ENCODE results near the gene MYH1. TPM values are rescaled to one million over a fixed set of nuclear protein-coding genes. Genes with fewer than 3 reads are reported as not detected.
"Not testable (repeated sequence)": the region's sequence is repeated elsewhere in the genome, so short reads cannot be mapped to it uniquely, and the experiment has no call there.

Gene MYH1
- not detected for total RNA-seq

GRCh38 chr17:10518271-10519037 is at the start of gene MYH1:
Gene MYH1 (minus strand): TSS chr17:10518542. CDS start chr17:10516642, 1,900 bp downstream.
- Mint-ChIP-seq H3K27ac (no peak within 1 kb of the TSS), H3K36me3 (no peaks in the 10 kb centered on the region), H3K9me3 (peaks cover 3 to 5% of the 10 kb centered on the region in 2 donors)
- DNase-seq (ENCODE audit: low spot score in 2 of 2) (no peak), ATAC-seq (no peak)

GRCh38 chr17:10563991-10564660 is 45.8 kb upstream of the MYH1 start:
- H3K36me3 Mint-ChIP-seq, result no peaks in the 10 kb centered on the region
- H3K9me3 Mint-ChIP-seq, result no peaks in the 10 kb centered on the region
- no peak overlapping the region for H3K27ac Mint-ChIP-seq
- ATAC-seq, result no peak
- no peak for DNase-seq (ENCODE audit: low spot score in 2 of 2)

- Mint-ChIP-seq H3K36me3 (no peaks in the 10 kb centered on the region), H3K9me3 (no peaks in the 10 kb centered on the region), H3K27ac (no peak overlapping the region)
- no peak for DNase-seq (ENCODE audit: low spot score in 2 of 2)
- ATAC-seq, result no peak
These were observed 39.7 kb upstream of the MYH1 start for GRCh38 chr17:10558049-10558448.

GRCh38 chr17:10557422-10557821 is 39.1 kb upstream of the MYH1 start:
- Mint-ChIP-seq H3K27ac (no peak overlapping the region), H3K36me3 (no peaks in the 10 kb centered on the region), H3K9me3 (no peaks in the 10 kb centered on the region)
- ATAC-seq, result no peak
- DNase-seq (ENCODE audit: low spot score in 2 of 2), result no peak

GRCh38 chr17:10556301-10557005 is 38.1 kb upstream of the MYH1 start:
- ATAC-seq (no peak), DNase-seq (ENCODE audit: low spot score in 2 of 2) (no peak)
- H3K27ac Mint-ChIP-seq, result no peak overlapping the region
- no peaks in the 10 kb centered on the region for H3K36me3 Mint-ChIP-seq
- H3K9me3 Mint-ChIP-seq, result no peaks in the 10 kb centered on the region

- no peak overlapping the region for H3K27ac Mint-ChIP-seq
These were observed 31.7 kb upstream of the MYH1 start for GRCh38 chr17:10550014-10550413.

GRCh38 chr17:10549096-10549842 is 30.9 kb upstream of the MYH1 start, which contains the start of gene MYH2:
Gene MYH2 (minus strand): TSS chr17:10549658. CDS start chr17:10547920, 1,738 bp downstream.
- no peaks in the 10 kb centered on the region for H3K9me3 Mint-ChIP-seq

More at GRCh38 chr17:10550014-10550413, 31.7 kb upstream of the MYH1 start:
- Mint-ChIP-seq H3K36me3 (no peaks in the 10 kb centered on the region), H3K9me3 (no peaks in the 10 kb centered on the region)
- DNase-seq (ENCODE audit: low spot score in 2 of 2) (no peak), ATAC-seq (no peak)

GRCh38 chr17:10547351-10547750 is 29.0 kb upstream of the MYH1 start:
- Mint-ChIP-seq H3K36me3 (no peaks in the 10 kb centered on the region), H3K9me3 (no peaks in the 10 kb centered on the region), H3K27ac (no peak overlapping the region)
- DNase-seq (ENCODE audit: low spot score in 2 of 2), result no peak
- no peak for ATAC-seq

More at GRCh38 chr17:10549096-10549842, 30.9 kb upstream of the MYH1 start, which contains the start of gene MYH2:
- no peaks in the 10 kb centered on the region for H3K36me3 Mint-ChIP-seq
- H3K27ac Mint-ChIP-seq, result no peak within 1 kb of the TSS
- no peak for DNase-seq (ENCODE audit: low spot score in 2 of 2)
- no peak for ATAC-seq

- H3K9me3 Mint-ChIP-seq, result peaks cover 11 to 13% of the 10 kb centered on the region in 2 donors
- H3K27ac Mint-ChIP-seq; DNase-seq (ENCODE audit: low spot score in 2 of 2); ATAC-seq; H3K36me3 Mint-ChIP-seq: not testable (repeated sequence)
These were observed 25.1 kb upstream of the MYH1 start for GRCh38 chr17:10543486-10543885.

- ATAC-seq; H3K27ac Mint-ChIP-seq; DNase-seq (ENCODE audit: low spot score in 2 of 2); H3K36me3 Mint-ChIP-seq: not testable (repeated sequence)
- peaks cover 11 to 13% of the 10 kb centered on the region in 2 donors for H3K9me3 Mint-ChIP-seq
These were observed 22.8 kb upstream of the MYH1 start for GRCh38 chr17:10541179-10541578.

GRCh38 chr17:10532026-10532425 is 13.7 kb upstream of the MYH1 start:
- Mint-ChIP-seq H3K9me3 (no peaks in the 10 kb centered on the region), H3K36me3 (no peaks in the 10 kb centered on the region), H3K27ac (no peak overlapping the region)
- no peak for ATAC-seq
- no peak for DNase-seq (ENCODE audit: low spot score in 2 of 2)

- ATAC-seq (no peak), DNase-seq (ENCODE audit: low spot score in 2 of 2) (no peak)
- Mint-ChIP-seq H3K27ac (no peak overlapping the region), H3K36me3 (no peaks in the 10 kb centered on the region), H3K9me3 (peaks cover 6 to 7% of the 10 kb centered on the region in 2 donors)
These were observed 9.1 kb upstream of the MYH1 start for GRCh38 chr17:10527419-10527818.

- no peak for DNase-seq (ENCODE audit: low spot score in 2 of 2)
- H3K36me3 Mint-ChIP-seq, result no peaks in the 10 kb centered on the region
- ATAC-seq, result no peak
- H3K9me3 Mint-ChIP-seq, result peaks cover 6 to 7% of the 10 kb centered on the region in 2 donors
- no peak overlapping the region for H3K27ac Mint-ChIP-seq
These were observed 8.2 kb upstream of the MYH1 start for GRCh38 chr17:10526517-10526916.

GRCh38 chr17:10523064-10523463 is 4.7 kb upstream of the MYH1 start:
- Mint-ChIP-seq H3K27ac (no peak overlapping the region), H3K36me3 (no peaks in the 10 kb centered on the region), H3K9me3 (peaks cover 6 to 7% of the 10 kb centered on the region in 2 donors)
- no peak for DNase-seq (ENCODE audit: low spot score in 2 of 2)
- ATAC-seq, result no peak

- ATAC-seq (no peak), DNase-seq (ENCODE audit: low spot score in 2 of 2) (no peak)
- Mint-ChIP-seq H3K27ac (no peak overlapping the region), H3K36me3 (no peaks in the 10 kb centered on the region), H3K9me3 (peaks cover 6 to 7% of the 10 kb centered on the region in 2 donors)
These were observed 3.6 kb upstream of the MYH1 start for GRCh38 chr17:10521949-10522348.

GRCh38 chr17:10516638-10517037 is 1.7 kb downstream of the MYH1 start:
- ATAC-seq (no peak), DNase-seq (ENCODE audit: low spot score in 2 of 2) (no peak)
- no peaks in the 10 kb centered on the region for H3K36me3 Mint-ChIP-seq
- H3K27ac Mint-ChIP-seq, result no peak overlapping the region
- H3K9me3 Mint-ChIP-seq, result no peaks in the 10 kb centered on the region

Data from activated naive CD4-positive, alpha-beta T cell treated with anti-CD3 and anti-CD28 coated beads, Interleukin-2, amount 50 U/mL, for 72 hours (primary cell).